COR-L47 (cell line): ENCODE measurements around the gene SLIT1.
"Not testable (repeated sequence)": the region's sequence is repeated elsewhere in the genome, so short reads cannot be mapped to it uniquely, and the experiment has no call there.

ENCODE experiments used
- DNase-seq: peaks from one replicate; lab custom pipeline; 2025; lab: John Stamatoyannopoulos, UW

SLIT1 gene

DNA sequence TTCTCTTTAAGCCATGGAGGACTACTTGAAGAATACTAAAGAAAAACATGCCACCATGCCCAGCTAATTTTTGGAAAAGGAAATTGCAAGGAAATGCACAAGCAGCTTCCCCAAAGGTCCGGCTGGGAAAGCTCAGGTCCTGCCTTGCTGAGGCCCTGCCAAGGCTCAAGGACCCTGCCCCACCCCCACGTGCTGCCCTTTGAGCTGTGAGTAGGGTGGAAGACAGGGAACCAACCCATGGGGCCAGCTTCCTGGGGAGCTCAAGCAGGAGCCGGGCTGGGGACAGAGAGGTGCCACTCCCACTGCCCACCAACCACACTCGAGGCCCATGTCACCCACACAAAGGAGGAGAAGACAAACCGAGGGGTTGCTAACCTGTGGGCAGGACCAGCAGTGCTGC, 78.2 kb downstream of the SLIT1 start:
- DNase-seq = no peak

DNA sequence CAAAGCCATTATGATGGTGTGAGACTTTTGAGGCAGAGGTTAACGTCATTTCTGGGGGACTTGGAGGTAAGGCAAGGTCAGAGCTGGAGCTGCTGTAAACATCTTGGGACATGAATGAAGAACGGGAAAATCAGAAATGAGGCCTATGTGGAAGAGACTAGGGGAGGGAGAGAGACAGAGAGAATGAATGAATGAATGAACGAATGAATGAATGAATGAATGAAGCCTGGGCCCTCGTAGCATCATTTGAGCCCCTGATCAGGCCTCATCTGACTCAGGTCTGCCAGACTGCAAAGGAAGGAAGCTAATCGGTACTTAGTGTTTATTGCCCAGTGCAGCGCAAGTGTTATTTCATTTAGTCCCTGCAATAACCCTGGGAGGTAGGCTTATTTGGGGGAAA, 79.6 kb downstream of the SLIT1 start:
- no peak for DNase-seq

DNA sequence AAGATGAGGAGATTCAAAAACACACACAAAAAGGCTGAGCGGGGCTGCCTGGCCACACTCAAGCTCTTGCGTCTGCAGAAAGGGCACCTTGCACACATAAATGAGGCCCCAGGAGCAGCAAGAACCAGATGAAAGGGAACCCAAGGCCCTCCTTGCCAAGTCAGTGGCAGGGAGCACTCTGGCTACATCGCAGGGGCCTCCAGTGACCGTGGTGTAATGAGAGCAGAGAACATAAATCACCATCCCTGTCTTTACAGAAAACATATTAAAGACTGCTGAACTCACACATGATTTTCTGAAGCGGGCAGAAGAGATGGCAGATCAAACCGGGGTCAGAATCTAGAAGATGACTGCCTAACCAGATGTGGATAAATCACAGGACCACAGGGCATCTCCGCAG, 80.5 kb downstream of the SLIT1 start:
- no peak for DNase-seq

- no peak for DNase-seq
Measured at GRCh38 chr10:97103316-97104080, 82.3 kb downstream of the SLIT1 start.

DNA sequence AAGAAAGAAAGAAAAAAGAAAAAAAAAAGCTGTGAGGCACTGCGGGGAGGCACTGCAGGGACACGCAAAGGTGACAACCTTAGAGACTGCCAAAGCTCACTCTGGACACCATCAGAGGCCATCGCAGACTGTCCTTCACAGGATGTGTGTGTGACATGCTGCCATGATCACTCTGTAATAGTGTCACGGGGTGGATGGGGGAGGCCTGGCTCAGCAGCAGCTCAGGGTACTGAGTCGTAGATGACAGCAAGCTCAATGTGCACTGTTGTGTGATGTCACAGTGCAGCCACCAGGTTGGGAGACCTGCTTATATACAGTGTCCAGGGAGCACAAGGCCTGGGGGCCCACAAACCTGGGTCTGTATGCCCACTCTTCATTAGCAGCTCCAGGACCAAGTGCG, 83.3 kb downstream of the SLIT1 start:
- DNase-seq = no peak

DNA sequence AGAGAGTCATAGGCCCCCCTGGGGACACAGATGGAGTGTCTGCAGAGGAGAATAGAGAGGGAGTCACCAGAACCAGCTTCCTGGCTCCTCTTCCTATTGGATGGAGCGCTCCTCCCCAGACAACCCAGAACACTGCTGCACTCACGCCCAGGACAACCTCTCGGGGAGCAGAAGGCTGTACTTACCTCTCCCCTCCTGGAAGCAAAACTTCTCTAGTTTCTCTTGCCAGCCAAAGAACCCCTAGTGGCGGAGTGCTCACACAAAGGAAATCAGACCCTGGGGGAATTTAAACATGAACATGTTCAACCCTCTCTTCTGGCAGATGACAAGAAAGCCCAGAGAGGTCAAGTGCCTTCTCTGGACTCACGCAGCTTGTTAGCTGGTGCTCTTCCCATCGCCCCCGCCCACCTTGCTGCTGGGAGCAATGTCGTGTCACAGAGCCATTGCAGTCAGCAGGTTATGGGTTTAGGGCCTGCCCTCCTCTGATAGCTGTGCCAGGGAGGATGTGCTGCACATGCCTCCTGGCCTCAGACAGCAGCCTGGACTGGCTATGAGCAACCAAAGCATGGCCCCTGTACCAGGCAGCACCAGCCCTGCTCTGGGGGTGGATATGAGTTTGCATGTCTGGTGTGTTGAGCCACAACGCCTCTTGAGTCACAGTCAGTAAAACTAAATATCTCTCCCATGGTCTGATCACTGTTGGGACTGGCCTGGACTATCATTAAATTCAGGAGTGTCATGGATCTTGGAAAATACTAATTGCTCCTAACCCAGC, 84.4 kb downstream of the SLIT1 start:
- no peak for DNase-seq

DNA sequence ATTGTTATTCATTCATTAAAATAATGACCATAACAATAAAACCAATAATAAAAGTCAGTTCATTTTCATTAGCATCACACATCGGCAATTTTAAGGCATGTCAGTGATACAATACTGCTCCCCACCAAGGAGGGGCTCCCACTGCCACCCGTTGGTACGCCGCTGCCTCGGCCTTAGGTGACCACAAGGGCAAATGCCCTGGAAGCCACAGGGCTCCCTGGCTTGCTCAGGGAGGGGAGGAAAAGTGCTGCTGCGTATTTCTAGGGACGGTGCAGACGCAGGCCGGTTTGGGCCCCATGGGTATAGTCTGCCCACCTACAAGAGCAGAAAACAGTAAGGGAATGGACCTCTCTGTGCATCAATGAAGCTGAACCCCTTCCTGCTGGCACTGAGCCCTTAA, 85.1 kb downstream of the SLIT1 start:
- no peak for DNase-seq

GRCh38 chr10:97099868-97100267, 85.9 kb downstream of the SLIT1 start:
- no peak for DNase-seq

DNA sequence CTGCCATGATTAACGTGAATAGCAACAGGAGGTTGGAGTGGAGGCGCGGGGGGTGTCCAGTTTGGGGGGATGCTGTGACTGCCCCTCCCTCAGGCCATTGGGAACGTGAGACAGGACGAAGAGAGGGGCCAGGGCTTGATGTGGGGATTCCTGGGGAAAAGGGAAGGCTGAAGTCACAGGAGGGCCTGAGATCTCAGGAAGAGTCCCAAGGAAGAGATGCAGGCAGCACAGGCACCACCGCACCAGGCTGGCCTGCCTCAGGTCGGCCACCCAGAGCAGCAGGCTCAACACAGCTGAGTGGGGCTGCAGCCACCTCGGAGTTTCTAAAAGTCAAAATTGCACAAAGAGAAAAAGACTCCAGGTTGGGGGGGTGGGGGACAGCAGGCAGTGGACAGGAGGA, 86.7 kb downstream of the SLIT1 start:
- DNase-seq = no peak

DNA sequence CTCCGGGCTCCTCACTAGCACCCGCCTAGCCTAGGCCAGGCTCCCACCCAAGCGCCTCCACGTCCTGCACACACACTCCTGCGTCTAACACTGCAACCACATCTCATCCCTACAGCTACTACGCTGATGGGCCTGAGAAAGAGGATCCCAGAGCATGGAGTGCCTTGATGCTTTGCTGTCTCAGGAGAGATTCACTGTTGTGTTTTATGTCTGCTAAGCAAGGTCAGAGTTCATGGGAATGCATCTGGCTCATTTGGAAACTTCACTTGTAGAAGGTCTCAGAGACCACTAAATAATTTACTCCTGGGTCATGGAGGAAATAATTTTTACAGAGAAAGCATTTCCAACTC, 88.7 kb downstream of the SLIT1 start:
- DNase-seq = no peak

DNA sequence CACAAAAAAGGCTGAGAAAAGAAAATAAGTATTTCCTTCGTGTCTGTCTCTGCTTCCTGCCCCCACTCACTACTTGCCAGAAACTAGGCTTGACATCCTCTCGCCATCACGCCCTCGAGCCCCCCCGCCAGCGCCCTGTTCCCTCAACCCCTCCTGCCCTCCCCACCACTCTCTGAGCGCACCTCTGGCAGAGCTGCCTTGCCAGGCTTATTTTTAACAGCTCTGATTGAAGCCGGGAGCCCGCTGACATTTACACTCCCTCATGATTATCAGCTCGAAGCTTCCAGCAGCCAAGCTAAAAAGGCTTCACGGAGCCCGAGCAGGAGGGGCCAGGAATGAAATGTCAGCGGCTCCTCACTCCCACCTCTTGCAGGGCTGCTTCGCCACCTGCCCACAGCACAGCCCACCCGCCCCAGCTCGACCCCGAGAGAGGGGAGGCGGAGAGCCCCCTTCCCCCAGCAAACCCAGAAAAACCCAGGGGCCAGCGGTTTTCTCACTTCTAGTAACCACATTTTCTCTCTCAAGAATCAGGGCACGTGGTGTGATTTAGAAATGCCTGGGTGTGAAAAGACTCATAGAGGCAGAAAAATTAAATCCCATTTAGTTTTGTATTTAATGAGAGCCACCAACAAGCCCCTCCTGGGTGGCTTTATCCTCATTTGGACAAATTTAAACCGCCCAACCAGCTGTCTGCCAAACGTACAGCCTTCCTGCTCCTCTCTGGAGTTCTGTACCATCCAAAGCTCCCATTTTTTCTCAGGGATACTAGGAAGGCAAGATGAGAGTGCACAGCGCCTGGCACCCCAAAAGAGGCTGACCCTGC, 89.3 kb downstream of the SLIT1 start:
- DNase-seq = no peak

GRCh38 chr10:97095701-97096260, 90.0 kb downstream of the SLIT1 start:
- DNase-seq = no peak

- DNase-seq = no peak
Measured at GRCh38 chr10:97090644-97091043, 95.1 kb downstream of the SLIT1 start.

- no peak for DNase-seq
Measured at GRCh38 chr10:97090035-97090434, 95.7 kb downstream of the SLIT1 start.

GRCh38 chr10:97089209-97089870, 96.4 kb downstream of the SLIT1 start:
- DNase-seq = no peak

DNA sequence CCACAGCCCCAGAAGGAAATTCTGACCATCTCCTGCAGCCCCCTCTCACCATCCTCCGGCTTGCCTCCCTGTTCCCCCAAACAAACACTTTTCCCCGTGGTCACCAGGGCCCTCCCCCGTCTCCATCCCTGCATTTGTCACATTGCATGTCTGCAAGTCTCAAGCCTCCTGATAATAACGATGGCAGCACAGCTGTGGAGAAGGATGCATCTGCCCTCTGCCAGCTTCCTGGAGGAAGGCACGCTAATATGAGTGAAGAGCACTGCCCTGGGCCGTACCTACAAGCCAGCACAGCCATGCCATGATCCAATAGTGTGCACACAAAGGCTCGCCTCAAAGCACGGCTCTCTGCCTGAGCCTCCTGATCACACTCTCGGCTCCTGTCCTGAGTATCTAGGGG, 98.5 kb downstream of the SLIT1 start:
- DNase-seq = no peak

GRCh38 chr10:97086530-97086929, 99.2 kb downstream of the SLIT1 start:
- no peak for DNase-seq

DNA sequence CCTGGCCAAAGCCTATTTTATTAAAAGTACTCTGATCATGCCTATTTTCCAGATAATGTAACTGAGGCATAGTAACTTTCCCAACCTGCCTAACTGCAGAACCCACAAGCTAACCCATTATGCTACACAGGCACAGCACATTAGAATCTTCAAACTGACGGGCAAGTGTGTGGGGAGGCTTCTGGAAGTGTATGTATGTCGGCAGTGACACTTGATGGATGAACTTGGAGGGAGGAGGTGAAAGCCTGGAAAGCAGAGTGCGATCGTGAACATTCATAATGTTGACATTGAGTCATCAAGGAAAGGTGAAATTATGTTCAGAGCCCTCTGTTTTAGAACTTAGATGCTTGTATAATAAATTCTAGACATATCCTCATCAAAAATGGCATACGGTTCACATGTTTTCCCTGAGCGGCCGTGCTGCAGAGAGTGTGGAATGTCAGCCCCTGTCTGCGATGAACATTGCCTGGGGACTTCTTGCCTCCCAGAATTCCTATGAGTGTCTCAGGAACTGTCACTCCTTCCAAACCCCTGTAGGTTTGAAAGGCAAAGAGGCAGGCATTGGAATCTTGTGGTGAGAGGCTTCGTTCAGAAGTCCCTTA, 102.4 kb downstream of the SLIT1 start:
- no peak for DNase-seq

DNA sequence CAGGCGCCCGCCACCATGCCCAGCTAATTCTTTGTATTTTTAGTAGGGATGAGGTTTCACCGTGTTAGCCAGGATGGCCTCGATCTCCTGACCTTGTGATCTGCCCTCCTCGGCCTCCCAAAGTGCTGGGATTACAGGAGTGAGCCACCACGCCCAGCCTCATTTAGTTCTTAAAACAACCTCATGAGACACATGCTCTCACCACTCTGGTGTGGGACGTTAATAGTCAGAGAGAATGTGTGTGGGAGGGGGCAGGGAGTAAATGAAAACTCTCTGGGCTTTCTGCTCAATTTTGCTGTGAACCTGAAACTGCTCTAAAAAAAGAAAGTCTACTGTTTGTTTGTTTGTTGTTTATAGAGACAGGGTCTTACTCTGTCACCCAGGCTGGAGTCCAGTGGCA, 103.2 kb downstream of the SLIT1 start:
- DNase-seq = not testable (repeated sequence)

GRCh38 chr10:97081621-97082235, 104.0 kb downstream of the SLIT1 start:
- DNase-seq = no peak
